ENCODE data around the gene SLC2A8.

SLC2A8 gene

GRCh38 chr9:127422133-127422782 is 25.3 kb downstream of the SLC2A8 start:
- TF ChIP-seq POLR2A (IDR thresholded peaks at IDR 0.05; ENCODE audit: low read length) = no peak
- TF ChIP-seq GATA1 (IDR thresholded peaks at IDR 0.05; ENCODE audit: low read depth, low read length) = no peak
- DNase-seq = peak; percentile 75 to 86

DNA sequence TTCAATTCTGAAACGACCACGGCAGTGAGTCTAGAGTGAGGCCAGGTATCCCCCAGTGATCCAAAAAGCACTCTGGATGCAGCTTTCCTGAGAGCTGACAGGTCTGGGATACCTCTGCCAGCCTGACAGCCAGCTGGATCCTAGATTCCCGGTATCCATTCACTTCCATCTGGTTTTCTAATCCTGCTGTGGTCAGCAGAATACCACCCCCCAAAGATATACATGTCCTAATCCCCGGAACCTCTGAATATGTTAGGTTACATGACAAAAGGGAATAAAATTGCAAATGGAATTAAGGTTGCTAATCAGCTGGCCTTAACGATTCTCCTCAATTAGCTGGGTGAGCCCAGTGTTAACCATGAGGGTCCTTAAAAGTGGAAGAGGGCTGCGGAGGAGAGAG is 25.8 kb downstream of the SLC2A8 start:
- DNase-seq = no peak
- no peak for TF ChIP-seq POLR2A (IDR thresholded peaks at IDR 0.05; ENCODE audit: low read length)
- TF ChIP-seq GATA1 (IDR thresholded peaks at IDR 0.05; ENCODE audit: low read depth, low read length) = no peak

DNA sequence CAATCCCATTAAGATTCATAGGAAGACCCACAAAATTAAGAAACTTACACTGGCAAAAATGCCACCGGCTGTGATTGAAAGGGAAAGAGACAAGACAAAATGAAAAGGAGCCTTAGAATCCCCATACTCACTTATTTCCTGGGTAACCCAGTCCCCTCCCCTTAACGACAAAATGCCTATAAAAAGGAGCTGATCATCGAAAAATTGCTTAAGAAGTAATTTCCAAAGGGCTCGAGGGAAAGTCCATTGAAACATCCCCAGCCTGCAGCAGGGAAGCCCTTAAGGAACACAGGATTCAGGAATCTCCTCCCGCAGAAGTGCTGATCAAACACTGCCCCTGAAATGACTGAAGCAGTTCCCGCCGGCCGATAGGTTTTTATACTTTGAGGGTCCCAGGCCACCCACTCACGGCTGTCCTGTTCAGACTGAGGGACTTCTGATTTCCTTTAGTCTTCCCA is 26.5 kb downstream of the SLC2A8 start:
- no peak for TF ChIP-seq POLR2A (IDR thresholded peaks at IDR 0.05; ENCODE audit: low read length)
- DNase-seq = no peak

GRCh38 chr9:127423934-127424675 is 27.1 kb downstream of the SLC2A8 start, which contains the start of gene ZNF79:
Gene ZNF79, plus strand, starts transcription at chr9:127424382. Its CDS starts 406 bp downstream, at chr9:127424788.
- peak; percentile 96 for DNase-seq
- TF ChIP-seq GATA1 (IDR thresholded peaks at IDR 0.05; ENCODE audit: low read depth, low read length) (no peak), POLR2A (IDR thresholded peaks at IDR 0.05; ENCODE audit: low read length) (peak; percentile 78)

DNA sequence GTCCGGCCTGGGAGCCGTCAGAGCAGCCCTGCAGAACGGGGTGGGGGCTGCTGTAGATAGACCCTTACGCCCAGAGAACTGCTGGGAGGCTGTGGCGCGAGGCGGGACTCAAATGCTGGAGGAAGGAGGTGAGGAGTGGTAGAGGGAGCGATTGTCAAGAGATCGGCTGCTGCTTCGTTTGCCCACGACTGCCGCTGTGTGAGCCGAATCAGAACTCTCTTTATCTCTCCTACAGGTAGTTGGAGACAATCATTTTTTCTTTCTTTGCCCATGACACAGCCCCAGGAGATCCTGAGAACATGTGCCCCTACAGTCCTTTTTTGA is 27.7 kb downstream of the SLC2A8 start:
- no peak for TF ChIP-seq POLR2A (IDR thresholded peaks at IDR 0.05; ENCODE audit: low read length)
- no peak for TF ChIP-seq GATA1 (IDR thresholded peaks at IDR 0.05; ENCODE audit: low read depth, low read length)
- DNase-seq = peak in 1 of 2 experiments; percentile 79

GRCh38 chr9:127426756-127427155 is 29.8 kb downstream of the SLC2A8 start:
- DNase-seq = no peak
- TF ChIP-seq POLR2A (IDR thresholded peaks at IDR 0.05; ENCODE audit: low read length) (no peak), GATA1 (IDR thresholded peaks at IDR 0.05; ENCODE audit: low read depth, low read length) (no peak)

GRCh38 chr9:127428348-127428747 is 31.4 kb downstream of the SLC2A8 start:
- DNase-seq = peak in 1 of 2 experiments; percentile 47
- no peak for TF ChIP-seq GATA1 (IDR thresholded peaks at IDR 0.05; ENCODE audit: low read depth, low read length)
- TF ChIP-seq POLR2A (IDR thresholded peaks at IDR 0.05; ENCODE audit: low read length) = no peak

- DNase-seq = no peak
- TF ChIP-seq GATA1 (IDR thresholded peaks at IDR 0.05; ENCODE audit: low read depth, low read length) (no peak), POLR2A (IDR thresholded peaks at IDR 0.05; ENCODE audit: low read length) (no peak)
Measured at GRCh38 chr9:127430415-127430814, 33.4 kb downstream of the SLC2A8 start.

DNA sequence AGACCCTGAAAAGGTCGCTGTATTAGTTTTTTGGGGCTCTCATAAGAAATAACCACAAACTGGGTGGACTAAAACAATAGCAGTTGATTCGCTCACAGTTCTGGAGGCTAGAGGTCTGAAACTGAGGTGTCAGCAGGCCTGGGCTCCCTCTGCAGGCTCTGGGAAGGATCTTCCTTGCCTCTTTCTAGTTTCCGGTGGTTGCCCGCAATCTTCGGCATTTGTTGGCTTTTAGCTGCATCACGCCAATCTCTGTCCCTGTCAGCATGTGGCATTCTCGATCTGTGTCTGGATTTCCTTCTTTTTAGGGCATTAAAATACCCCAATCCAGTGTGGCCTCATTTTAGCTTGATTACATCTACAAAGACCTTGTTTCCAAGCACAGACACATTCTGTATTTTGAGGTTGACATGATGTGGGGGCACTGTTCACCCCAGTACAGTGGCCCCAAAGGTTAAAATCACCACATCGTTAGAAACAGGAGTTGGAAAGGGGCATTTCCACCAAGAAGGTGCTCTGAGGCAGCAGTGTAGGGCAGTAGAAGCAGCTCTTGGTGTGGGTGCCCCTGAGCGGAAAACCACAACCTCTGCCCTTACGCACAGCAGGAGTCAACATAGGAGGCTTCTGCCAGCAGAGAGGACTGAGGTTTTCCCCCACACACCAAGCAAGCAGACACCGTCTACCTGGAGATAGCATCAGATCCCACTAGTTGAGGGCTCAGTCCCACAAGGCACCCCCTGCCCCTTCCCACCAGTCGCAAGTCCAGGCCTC is 40.7 kb downstream of the SLC2A8 start:
- DNase-seq = no peak

GRCh38 chr9:127438394-127438793 is 41.4 kb downstream of the SLC2A8 start:
- no peak for TF ChIP-seq GATA1 (IDR thresholded peaks at IDR 0.05; ENCODE audit: low read depth, low read length)
- TF ChIP-seq POLR2A (IDR thresholded peaks at IDR 0.05; ENCODE audit: low read length) = no peak
- DNase-seq = no peak

More for the DNA sequence above, 40.7 kb downstream of the SLC2A8 start:
- TF ChIP-seq POLR2A (IDR thresholded peaks at IDR 0.05; ENCODE audit: low read length) (no peak), GATA1 (IDR thresholded peaks at IDR 0.05; ENCODE audit: low read depth, low read length) (no peak)

GRCh38 chr9:127444283-127444920 is 47.4 kb downstream of the SLC2A8 start:
- no peak for DNase-seq

DNA sequence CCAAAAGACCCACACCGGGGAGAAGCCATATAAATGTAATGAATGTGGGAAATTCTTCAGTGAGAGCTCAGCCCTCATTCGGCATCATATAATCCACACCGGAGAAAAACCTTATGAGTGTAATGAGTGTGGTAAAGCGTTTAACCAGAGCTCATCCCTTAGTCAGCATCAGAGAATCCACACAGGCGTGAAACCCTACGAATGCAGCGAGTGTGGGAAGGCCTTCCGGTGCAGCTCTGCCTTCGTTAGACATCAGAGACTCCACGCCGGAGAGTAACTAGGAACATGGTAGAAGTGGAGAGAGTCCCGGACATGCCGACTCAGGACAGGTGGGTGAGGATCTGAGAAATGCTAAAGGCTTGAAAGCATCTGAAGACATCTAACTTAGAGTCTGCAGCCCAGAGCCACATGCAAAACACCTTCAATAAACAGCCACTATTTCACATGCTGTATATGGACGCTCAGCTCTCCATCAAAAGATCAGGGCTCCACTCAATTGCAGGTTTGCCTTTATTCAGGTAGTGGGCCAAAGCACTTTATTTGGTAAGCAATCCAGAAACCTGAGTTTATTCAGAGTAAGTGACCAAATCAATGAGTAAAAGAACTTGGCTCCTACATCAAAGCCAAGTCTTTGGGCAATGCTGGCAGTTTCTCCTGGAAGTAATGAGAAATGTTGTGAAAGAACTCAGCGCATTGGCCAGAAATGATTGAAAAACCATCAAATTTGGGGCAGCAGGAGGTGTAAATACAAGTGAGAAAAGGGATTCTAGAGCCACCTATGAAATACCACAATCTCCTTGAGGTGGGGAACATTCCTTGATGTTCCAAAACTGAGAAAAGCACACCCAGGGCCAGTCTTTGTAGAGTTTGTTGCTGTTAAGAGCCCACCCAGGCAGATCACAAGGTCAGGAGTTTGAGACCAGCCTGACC is 48.2 kb downstream of the SLC2A8 start:
- no peak for DNase-seq
- TF ChIP-seq POLR2A (IDR thresholded peaks at IDR 0.05; ENCODE audit: low read length) (peak; percentile 17), GATA1 (IDR thresholded peaks at IDR 0.05; ENCODE audit: low read depth, low read length) (no peak)

More at GRCh38 chr9:127444283-127444920, 47.4 kb downstream of the SLC2A8 start:
- no peak for TF ChIP-seq GATA1 (IDR thresholded peaks at IDR 0.05; ENCODE audit: low read depth, low read length)
- TF ChIP-seq POLR2A (IDR thresholded peaks at IDR 0.05; ENCODE audit: low read length) = no peak
